NCI-H446 treated with DMSO at 0.1 percent for 48 hours (cell line): Measurements from ENCODE around the gene RBM17.
"Not testable (repeated sequence)": the region's sequence is repeated elsewhere in the genome, so short reads cannot be mapped to it uniquely, and the experiment has no call there.

Experiments used
- DNase-seq: peaks from one replicate; lab custom pipeline; 2025; lab: John Stamatoyannopoulos, UW

The RBM17 gene

GRCh38 chr10:6088721-6089333 is at the start of gene RBM17:
RBM17 (plus strand) TSS chr10:6089034; CDS start chr10:6097066, 8,032 bp downstream.
- peak; percentile 89 for DNase-seq

- no peak for DNase-seq
Observed at GRCh38 chr10:6039711-6040110, 49.1 kb upstream of the RBM17 start.

- no peak for DNase-seq
Observed at GRCh38 chr10:6040205-6040604, 48.6 kb upstream of the RBM17 start.

- DNase-seq, result not testable (repeated sequence)
Observed at GRCh38 chr10:6043377-6043776, 45.5 kb upstream of the RBM17 start.

GRCh38 chr10:6044060-6044459 is 44.8 kb upstream of the RBM17 start:
- no peak for DNase-seq

GRCh38 chr10:6044751-6045313 is 44.0 kb upstream of the RBM17 start:
- no peak for DNase-seq

GRCh38 chr10:6045314-6045848 is 43.5 kb upstream of the RBM17 start:
- DNase-seq, result no peak

GRCh38 chr10:6045878-6046772 is 42.7 kb upstream of the RBM17 start:
- no peak for DNase-seq

- DNase-seq, result no peak
Observed at GRCh38 chr10:6046773-6047611, 41.8 kb upstream of the RBM17 start.

GRCh38 chr10:6047847-6048246 is 41.0 kb upstream of the RBM17 start:
- DNase-seq, result no peak

GRCh38 chr10:6048281-6049030 is 40.4 kb upstream of the RBM17 start:
- no peak for DNase-seq

GRCh38 chr10:6049031-6049400 is 39.8 kb upstream of the RBM17 start:
- DNase-seq, result no peak

- DNase-seq, result no peak
Observed at GRCh38 chr10:6050801-6051445, 37.9 kb upstream of the RBM17 start.

- no peak for DNase-seq
Observed at GRCh38 chr10:6052247-6053221, 36.3 kb upstream of the RBM17 start.

- no peak for DNase-seq
Observed at GRCh38 chr10:6053303-6053702, 35.5 kb upstream of the RBM17 start.

GRCh38 chr10:6053816-6054631 is 34.8 kb upstream of the RBM17 start:
- no peak for DNase-seq

- DNase-seq, result no peak
Observed at GRCh38 chr10:6054884-6055283, 34.0 kb upstream of the RBM17 start.

- no peak for DNase-seq
Observed at GRCh38 chr10:6055929-6056328, 32.9 kb upstream of the RBM17 start.
